SJCRH30 (cell line): Measurements from ENCODE around the gene KDM5C. TPM values are rescaled to one million over a fixed set of nuclear protein-coding genes. Genes with fewer than 3 reads are reported as not detected.

Experiments
- DNase-seq, 2 experiments: peaks; one replicate each; pipeline ENCODE4 v3.0.0-alpha.2; 2015 to 2020
- H3K27ac ChIP-seq: fragments of 250-450 bp; sonication (Bioruptor Pico); 2 replicates; pipeline ENCODE4 v1.5.1; 2020; ENCODE audit warnings: mild to moderate bottlenecking, moderate library complexity
- H3K27me3 ChIP-seq: fragments of 250-450 bp; sonication (Bioruptor Pico); 2 replicates; pipeline ENCODE4 v1.5.1; 2020; ENCODE audit warnings: mild to moderate bottlenecking, moderate library complexity
- H3K36me3 ChIP-seq: fragments of 250-450 bp; sonication (Bioruptor Pico); 2 replicates; pipeline ENCODE4 v1.5.1; 2020; ENCODE audit warnings: mild to moderate bottlenecking, moderate library complexity
- H3K4me1 ChIP-seq: fragments of 250-450 bp; sonication (Bioruptor Pico); 2 replicates; pipeline ENCODE4 v1.5.1; 2020; ENCODE audit warnings: mild to moderate bottlenecking, moderate library complexity
- H3K4me3 ChIP-seq: fragments of 250-450 bp; sonication (Bioruptor Pico); 2 replicates; pipeline ENCODE4 v1.5.1; 2020; ENCODE audit warnings: mild to moderate bottlenecking, moderate library complexity
- H3K9me3 ChIP-seq: fragments of 250-450 bp; sonication (Bioruptor Pico); replicated peaks from 2 replicates; pipeline ENCODE4 v1.5.1; 2020; ENCODE audit warnings: mild to moderate bottlenecking, moderate library complexity
- total RNA-seq: library from RNA; depleted of rRNA; stranded (reverse); fragments of >200 nt; shearing (Covaris generic); gene quantifications from 2 replicates; pipeline ENCODE4 v1.2.3, GENCODE V29; 2014; rRNA removed

The KDM5C gene
- 38.7 and 48.7 TPM in 2 replicates for total RNA-seq

DNA sequence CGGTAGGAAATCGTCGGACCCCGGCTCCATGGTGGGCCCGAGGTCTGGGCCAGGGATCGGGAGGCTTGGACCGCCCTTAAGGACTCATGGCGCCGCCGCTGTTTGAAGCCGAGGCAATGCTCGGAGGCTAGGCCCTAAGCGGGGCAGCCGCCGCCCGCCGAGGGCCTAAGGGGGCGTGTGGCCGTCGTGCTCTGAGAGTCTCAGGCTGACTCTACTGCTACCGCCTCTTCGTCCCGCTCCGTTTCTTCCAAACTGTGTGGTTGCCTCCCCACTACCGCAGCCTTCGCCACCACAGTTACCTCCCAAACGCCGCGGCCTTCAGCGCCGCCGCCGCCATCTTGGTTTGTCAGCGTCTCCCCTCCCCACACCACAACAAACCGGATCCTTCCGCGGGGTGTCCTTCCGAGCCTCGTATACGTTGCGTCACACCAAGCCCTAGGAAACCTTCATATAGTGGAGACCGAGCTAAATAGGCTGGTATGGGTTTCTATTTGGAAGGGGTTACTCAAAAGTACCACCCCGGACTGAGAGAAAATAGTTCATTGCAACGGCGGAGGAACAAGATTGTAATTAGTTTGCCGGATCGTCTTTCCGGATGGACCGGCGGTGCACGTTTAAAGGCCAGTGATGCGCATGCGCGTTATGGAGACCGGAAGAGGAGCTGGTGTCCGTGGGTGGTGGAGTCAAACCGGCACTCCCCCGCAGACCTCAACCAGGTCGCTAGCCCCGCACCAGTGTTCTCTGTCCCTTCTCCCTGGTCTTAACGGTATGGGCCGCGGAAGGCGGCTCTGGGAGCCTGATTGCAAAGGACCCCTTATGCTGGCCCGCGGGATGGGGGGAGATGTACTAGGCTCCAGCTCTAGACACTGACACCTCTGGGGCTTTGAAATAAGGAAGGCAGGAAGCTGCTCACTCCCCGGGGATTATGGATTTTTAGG, at the start of gene KDM5C:
TSS of gene KDM5C (minus strand) at position 348 of the 938 bp plus-strand sequence. CDS start at position 30, 318 bp downstream.
- Histone ChIP-seq H3K36me3 (no peaks in the 10 kb centered on the region; the same call in 1 of the 2 replicates), H3K4me3 (peak within 1 kb of the TSS; percentile 89), H3K4me1 (no peaks in the 10 kb centered on the region), H3K27me3 (no peaks in the 10 kb centered on the region), H3K27ac (peak within 1 kb of the TSS; percentile 95), H3K9me3 (no peaks in the 10 kb centered on the region)
- peak; percentile 83 to 90 for DNase-seq

DNA sequence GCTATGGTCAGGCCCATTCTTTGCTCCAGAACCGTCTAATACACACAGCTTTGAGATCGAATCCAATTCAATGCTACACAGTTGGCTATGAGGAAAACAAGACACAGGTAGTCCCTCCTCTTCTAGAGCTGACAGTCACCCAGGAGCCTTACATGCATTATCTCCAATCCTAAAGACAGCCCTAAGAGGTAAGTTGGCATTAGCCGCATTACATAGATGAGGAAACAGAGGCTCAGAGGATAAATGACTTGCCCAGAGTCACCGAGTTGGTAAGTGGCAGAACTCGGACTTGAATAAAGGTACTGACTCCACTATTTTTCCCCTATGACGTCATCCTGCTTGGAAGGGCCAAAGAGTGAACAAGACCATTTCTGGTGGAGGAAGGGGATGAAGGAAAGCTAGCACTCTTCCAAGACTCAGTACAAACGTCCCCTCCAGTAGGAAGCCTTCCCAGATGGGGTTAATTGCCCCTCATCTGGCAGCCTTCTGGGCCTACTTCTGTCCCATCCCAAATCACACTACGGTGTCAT, 47.9 kb upstream of the KDM5C start:
- H3K27ac ChIP-seq: no peak overlapping the region
- H3K9me3 ChIP-seq: no peaks in the 10 kb centered on the region
- no peak for DNase-seq
- no peaks in the 10 kb centered on the region for H3K4me1 ChIP-seq
- H3K4me3 ChIP-seq: no peak overlapping the region
- H3K27me3 ChIP-seq: no peaks in the 10 kb centered on the region
- H3K36me3 ChIP-seq: no peaks in the 10 kb centered on the region

GRCh38 chrX:53269536-53270107, 44.6 kb upstream of the KDM5C start:
- H3K4me1 ChIP-seq: no peaks in the 10 kb centered on the region
- H3K36me3 ChIP-seq: no peaks in the 10 kb centered on the region
- DNase-seq: no peak
- no peak overlapping the region for H3K27ac ChIP-seq
- no peaks in the 10 kb centered on the region for H3K9me3 ChIP-seq
- H3K4me3 ChIP-seq: no peak overlapping the region
- H3K27me3 ChIP-seq: no peaks in the 10 kb centered on the region

DNA sequence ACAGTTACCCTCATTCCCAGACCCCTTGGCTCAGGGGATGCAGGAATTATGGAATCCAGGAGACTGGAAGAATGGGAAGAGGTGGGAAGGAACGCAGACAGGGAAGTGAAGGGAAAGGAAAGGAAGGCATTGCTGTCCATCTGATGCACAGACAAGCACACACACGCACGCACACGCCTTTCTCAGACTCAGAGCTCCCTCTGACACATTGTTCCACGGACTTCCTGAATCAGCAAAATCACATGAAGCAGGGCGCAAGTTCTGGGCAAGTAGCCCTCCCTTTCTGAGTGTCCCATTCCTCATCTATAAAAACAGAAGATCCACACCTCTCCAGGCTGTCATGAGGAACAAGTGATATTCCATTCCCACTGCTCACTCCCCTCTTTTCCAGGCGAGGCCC, 43.2 kb upstream of the KDM5C start:
- Histone ChIP-seq H3K36me3 (no peaks in the 10 kb centered on the region), H3K4me3 (no peak overlapping the region), H3K9me3 (no peaks in the 10 kb centered on the region), H3K27ac (no peak overlapping the region), H3K27me3 (no peaks in the 10 kb centered on the region), H3K4me1 (no peaks in the 10 kb centered on the region)
- no peak for DNase-seq

- H3K27me3 ChIP-seq: no peaks in the 10 kb centered on the region
- no peak overlapping the region for H3K4me3 ChIP-seq
- no peak for DNase-seq
- H3K9me3 ChIP-seq: no peaks in the 10 kb centered on the region
- no peak overlapping the region for H3K27ac ChIP-seq
- H3K4me1 ChIP-seq: no peaks in the 10 kb centered on the region
- H3K36me3 ChIP-seq: no peaks in the 10 kb centered on the region
Measured at GRCh38 chrX:53266914-53267313, 41.9 kb upstream of the KDM5C start.

DNA sequence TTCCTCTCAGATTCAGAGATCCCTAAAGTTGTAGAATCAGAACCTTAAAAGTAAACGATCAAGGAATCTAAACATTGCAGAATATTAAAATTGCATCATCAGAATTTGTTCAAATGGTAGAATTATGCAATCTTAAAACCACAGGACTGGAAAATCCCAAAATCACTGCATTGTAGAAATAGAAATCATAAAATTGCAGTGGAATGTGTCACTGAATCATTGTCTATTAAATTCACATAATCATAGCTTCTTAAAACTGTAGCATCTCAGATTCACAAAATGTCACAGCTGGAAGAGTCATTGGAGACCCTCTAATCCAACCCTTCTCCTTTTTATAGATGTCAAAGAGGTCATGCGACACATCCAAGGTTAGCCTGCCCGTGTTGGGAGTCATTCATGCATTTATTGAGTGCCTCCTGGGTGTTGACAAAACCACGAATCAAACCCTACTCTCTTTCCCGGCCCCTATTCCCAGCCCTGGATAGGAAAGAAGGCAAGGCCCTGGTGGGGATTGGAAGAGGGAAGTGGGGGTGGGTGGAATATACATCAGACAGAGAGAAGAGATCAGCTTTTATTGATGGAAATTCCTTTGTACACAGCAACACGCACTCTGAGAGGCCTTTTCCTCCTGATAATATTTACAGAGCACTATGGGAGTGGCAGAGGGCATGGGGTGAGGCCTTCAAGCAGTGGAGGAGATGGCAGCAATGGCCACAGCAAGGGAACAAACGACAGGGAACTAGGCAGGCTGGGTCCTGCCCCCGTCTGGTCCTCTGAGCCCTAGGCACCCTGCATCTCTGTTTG, 41.0 kb upstream of the KDM5C start:
- DNase-seq: no peak
- no peaks in the 10 kb centered on the region for H3K9me3 ChIP-seq
- no peak overlapping the region for H3K4me3 ChIP-seq
- H3K36me3 ChIP-seq: no peaks in the 10 kb centered on the region
- H3K27ac ChIP-seq: no peak overlapping the region
- H3K4me1 ChIP-seq: no peaks in the 10 kb centered on the region
- no peaks in the 10 kb centered on the region for H3K27me3 ChIP-seq

GRCh38 chrX:53263597-53264094, 38.6 kb upstream of the KDM5C start:
- H3K27me3 ChIP-seq: no peaks in the 10 kb centered on the region
- no peak for DNase-seq
- H3K27ac ChIP-seq: no peak overlapping the region

GRCh38 chrX:53262918-53263394, 37.9 kb upstream of the KDM5C start:
- Histone ChIP-seq H3K4me3 (no peak overlapping the region), H3K27ac (no peak overlapping the region), H3K9me3 (no peaks in the 10 kb centered on the region), H3K27me3 (no peaks in the 10 kb centered on the region), H3K4me1 (no peaks in the 10 kb centered on the region), H3K36me3 (no peaks in the 10 kb centered on the region)
- peak in 1 of 2 experiments; percentile 4 for DNase-seq

More at GRCh38 chrX:53263597-53264094, 38.6 kb upstream of the KDM5C start:
- Histone ChIP-seq H3K4me3 (no peak overlapping the region), H3K9me3 (no peaks in the 10 kb centered on the region), H3K4me1 (no peaks in the 10 kb centered on the region), H3K36me3 (no peaks in the 10 kb centered on the region)

DNA sequence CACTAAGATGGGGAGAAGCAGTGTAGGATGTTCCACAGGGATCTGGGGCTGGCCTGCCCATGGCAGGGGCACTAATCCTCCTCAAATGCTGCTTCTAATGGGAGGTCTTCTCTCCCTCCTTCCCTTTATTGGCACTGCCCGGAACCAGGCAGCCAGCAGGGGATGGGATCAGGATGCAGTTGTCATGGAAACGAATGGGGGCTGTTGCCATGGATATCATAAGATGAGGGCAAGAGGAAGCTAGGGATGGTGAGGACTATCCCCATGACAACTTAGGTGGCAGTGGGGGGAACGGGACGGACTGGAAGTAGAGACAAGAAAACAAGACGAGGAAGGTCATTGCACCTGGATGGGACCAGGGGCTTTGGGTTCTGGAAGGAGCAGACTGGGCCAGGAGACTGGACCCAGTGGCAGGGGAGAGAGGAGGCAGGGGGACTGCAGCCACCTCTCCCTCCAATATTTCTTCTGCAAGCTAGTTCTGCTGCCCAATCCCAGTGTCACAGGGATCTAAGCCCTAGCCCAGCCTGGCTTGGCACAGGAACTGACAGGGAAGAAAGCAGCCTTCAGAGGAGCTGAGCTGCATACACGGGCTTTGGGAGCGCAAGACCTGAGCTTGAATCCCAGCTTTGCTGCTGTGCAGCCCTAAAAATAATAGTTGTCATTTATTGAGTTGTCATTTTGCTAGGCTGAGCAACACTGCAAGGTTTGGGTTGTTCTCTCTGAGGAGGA, 37.3 kb upstream of the KDM5C start:
- DNase-seq: no peak
- Histone ChIP-seq H3K27me3 (no peaks in the 10 kb centered on the region), H3K27ac (no peak overlapping the region)

DNA sequence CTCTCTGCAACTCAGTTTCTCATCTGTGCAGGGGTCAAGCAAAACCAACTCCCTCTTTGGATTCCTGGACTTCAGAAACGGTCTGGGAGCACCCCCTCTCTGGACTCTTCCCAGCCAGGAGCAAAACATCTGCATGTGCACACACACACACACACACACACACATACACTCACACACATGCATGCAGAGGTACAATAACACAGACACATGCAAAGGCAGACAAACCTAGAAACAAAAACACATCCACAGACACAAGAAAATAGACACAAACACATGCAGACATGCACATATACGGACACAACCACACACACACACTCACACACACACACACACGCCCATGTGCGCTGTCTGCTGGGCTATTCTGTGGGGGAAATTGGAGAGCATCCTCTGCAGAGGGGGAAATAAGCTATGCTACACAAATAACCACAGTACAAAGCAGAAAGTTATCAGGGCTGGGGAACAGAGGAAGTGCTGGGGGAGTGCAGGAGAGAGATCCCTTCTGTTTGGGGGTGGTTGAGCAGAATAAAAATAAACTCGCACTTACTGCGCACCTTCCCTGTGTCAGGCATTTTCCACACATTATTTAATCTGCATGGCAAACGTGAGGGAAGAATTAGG, 36.5 kb upstream of the KDM5C start:
- Histone ChIP-seq H3K4me1 (no peaks in the 10 kb centered on the region), H3K36me3 (no peaks in the 10 kb centered on the region), H3K27me3 (no peaks in the 10 kb centered on the region), H3K9me3 (no peaks in the 10 kb centered on the region), H3K4me3 (no peak overlapping the region), H3K27ac (no peak overlapping the region)
- no peak for DNase-seq

More for the DNA sequence above, 37.3 kb upstream of the KDM5C start:
- H3K36me3 ChIP-seq: no peaks in the 10 kb centered on the region
- no peak overlapping the region for H3K4me3 ChIP-seq
- H3K4me1 ChIP-seq: no peaks in the 10 kb centered on the region
- no peaks in the 10 kb centered on the region for H3K9me3 ChIP-seq

DNA sequence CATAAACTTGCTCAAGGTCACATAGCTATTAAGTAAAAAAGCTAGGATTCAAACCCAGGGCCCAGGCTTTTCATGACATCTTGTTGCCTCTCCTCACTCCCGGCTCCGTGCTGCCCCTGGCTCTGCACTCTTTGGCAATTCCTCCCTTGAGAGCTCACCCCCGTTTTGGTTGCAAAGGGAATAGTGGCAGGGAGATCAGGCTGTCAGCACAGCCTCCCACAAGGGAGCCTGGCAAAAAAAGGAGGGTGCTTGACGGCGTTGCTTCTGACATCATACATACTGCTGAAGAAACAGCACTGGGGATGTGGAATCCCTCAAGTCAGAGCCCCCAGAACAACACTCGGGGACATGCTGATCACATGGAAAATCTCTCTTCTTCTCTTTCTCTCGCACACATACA, 35.8 kb upstream of the KDM5C start:
- H3K4me3 ChIP-seq: no peak overlapping the region
- H3K4me1 ChIP-seq: no peaks in the 10 kb centered on the region
- no peaks in the 10 kb centered on the region for H3K9me3 ChIP-seq
- no peak for DNase-seq
- H3K27ac ChIP-seq: no peak overlapping the region
- no peaks in the 10 kb centered on the region for H3K36me3 ChIP-seq
- no peaks in the 10 kb centered on the region for H3K27me3 ChIP-seq

DNA sequence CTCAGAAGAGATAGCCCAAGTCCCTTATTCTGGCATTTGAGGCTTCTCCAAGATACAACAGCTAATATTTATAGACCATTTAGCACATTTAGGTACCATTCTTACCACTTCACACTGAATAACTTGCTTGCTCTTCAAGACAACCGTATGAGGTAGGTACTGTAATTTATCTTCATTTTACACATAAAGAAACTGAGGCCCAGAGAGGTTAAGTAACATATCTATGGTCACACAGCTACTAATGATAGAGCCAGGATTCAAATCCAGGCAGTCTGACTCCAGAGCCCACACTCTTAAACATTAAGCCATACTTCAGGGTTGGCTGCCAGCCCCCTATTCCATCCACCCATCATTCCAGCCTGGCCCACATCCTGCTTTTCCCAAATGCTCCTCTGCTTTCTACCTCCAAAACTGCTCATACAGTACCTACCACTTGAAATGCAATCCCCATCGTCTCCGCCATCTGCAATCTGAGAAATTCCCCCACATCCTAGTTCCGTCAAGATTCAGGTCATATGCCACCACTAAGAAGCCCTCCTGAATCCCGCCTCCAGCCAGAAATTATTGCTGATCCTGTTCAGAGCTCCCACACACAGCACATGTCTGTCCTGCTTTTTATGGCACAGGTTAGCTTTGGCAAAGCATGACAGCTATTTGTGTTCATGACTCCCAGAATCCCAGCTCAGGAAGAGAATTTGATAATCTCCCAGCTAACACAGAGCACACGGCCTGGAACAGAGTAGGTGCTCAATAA, 32.8 kb upstream of the KDM5C start:
- H3K4me1 ChIP-seq: no peaks in the 10 kb centered on the region
- H3K9me3 ChIP-seq: no peaks in the 10 kb centered on the region
- no peaks in the 10 kb centered on the region for H3K27me3 ChIP-seq
- H3K36me3 ChIP-seq: no peaks in the 10 kb centered on the region
- no peak overlapping the region for H3K27ac ChIP-seq
- no peak overlapping the region for H3K4me3 ChIP-seq
- DNase-seq: no peak

- H3K27ac ChIP-seq: no peak overlapping the region
- no peaks in the 10 kb centered on the region for H3K4me1 ChIP-seq
- H3K9me3 ChIP-seq: no peaks in the 10 kb centered on the region
- H3K36me3 ChIP-seq: no peaks in the 10 kb centered on the region
- H3K4me3 ChIP-seq: no peak overlapping the region
- no peak for DNase-seq
- H3K27me3 ChIP-seq: no peaks in the 10 kb centered on the region
Measured at GRCh38 chrX:53257166-53257565, 32.2 kb upstream of the KDM5C start.
